Stimulated activated CD4-positive, alpha-beta T cell treated with anti-CD3 and anti-CD28 coated beads, Interleukin-15, amount 100 ng/mL, for 24 hours (primary cell): ENCODE data around the gene ABHD12.
A peak's percentile ranks its signal among the peaks of the same experiment; 100 is the strongest.
"Not testable (repeated sequence)": the region's sequence is repeated elsewhere in the genome, so short reads cannot be mapped to it uniquely, and the experiment has no call there.

ENCODE experiments used
- DNase-seq: peaks from one replicate; pipeline ENCODE4 v3.0.0-alpha.2; 2020

The ABHD12 gene

GRCh38 chr20:25274891-25275812 lies 115.5 kb downstream of the ABHD12 start:
- peak; percentile 0 for DNase-seq

DNA sequence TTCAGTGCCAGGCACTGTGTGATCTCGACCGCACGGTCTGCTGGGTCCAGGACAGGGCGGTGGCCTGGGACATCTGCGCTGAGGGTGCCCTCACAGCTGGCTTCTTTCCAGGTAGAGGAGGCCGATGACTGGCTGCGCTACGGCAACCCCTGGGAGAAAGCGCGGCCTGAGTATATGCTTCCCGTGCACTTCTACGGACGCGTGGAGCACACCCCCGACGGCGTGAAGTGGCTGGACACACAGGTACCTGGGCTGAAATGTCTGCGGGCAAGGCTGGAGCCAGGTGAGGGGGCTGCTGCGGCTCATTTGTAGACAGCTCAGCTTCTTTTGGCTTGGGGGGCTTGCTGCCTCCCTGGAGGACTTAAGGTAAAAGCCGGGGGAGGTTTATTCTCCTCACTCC lies 116.2 kb downstream of the ABHD12 start:
- DNase-seq, result peak; percentile 0

- peak; percentile 0 for DNase-seq
Observed at GRCh38 chr20:25273541-25274358, 116.9 kb downstream of the ABHD12 start.

DNA sequence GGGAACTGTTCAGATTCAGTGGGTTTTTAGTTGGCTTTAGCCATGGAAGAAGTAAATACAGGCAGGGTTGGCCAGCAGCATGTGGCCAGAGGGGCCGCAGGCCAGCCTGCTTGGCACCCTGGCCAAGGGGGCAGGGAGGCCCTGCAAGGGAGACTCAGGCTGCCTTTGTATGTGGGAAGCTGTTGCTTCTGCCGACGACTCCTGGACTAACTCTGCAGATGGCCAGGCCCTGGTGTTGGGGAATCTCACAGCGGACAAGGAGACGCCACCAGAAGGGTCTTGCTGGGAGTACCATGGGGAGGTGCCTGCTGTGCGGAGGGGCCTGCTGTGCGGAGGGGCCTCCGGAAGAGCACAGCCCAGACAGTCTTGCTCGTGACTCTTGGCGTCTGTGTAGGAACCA lies 117.6 kb downstream of the ABHD12 start:
- peak; percentile 0 for DNase-seq

- DNase-seq, result peak; percentile 0
Observed at GRCh38 chr20:25272223-25273000, 118.2 kb downstream of the ABHD12 start.

GRCh38 chr20:25271486-25272222 lies 119.0 kb downstream of the ABHD12 start:
- peak; percentile 1 for DNase-seq

GRCh38 chr20:25270829-25271251 lies 119.8 kb downstream of the ABHD12 start:
- peak; percentile 0 for DNase-seq

DNA sequence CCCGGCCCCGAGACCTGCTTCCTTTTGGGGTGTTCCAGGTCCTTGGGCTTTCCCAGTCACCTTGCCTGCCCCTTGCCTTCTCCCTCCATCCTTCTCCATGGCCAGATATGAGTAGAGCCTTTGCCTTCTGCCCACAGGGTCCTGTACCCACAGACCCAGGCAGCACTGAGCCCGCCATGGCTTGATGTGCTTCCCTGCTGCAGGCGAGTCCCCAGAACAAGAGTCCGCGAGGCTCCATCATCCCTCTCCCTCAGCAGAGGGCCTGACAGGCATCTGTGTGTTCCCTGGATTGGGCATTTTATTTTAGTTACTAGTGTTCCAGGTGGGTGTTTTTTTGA lies 120.8 kb downstream of the ABHD12 start:
- peak; percentile 0 for DNase-seq

DNA sequence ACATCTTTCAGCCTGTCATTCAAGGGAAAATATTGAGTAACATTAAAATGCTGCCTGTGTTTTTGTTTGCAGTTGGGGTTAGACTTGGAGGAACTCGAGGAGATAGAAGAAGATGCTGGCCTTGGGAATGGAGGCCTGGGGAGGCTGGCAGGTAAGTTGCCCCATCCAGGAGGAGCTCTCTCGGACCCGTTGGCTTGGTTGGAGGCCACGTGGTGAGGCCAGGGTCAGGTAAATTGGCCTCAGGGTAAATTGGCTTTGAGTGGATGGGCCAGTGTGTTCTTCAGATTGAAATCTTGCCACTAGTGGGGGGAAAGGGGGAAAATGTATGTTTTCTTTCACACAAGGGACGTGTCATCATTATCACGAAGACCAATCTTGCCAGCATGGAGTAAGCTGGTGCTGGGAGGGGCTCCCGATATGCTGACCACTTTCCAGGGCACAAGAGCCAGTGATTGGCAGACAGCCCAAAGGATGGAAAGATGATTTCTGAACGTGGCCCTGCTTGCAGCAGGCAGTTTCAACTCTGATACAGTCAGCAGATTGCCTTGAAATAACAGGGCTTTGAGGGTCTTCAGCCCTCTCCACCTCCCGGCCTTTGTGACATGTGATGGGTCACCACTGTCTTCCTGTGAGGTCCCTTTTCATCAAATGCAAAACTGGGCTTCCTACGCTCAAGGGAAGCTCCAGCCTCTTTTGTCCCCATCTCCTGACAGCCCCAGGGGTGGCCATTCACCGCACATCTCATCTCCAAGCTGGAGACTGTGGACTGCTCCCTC lies 121.4 kb downstream of the ABHD12 start:
- no peak for DNase-seq

DNA sequence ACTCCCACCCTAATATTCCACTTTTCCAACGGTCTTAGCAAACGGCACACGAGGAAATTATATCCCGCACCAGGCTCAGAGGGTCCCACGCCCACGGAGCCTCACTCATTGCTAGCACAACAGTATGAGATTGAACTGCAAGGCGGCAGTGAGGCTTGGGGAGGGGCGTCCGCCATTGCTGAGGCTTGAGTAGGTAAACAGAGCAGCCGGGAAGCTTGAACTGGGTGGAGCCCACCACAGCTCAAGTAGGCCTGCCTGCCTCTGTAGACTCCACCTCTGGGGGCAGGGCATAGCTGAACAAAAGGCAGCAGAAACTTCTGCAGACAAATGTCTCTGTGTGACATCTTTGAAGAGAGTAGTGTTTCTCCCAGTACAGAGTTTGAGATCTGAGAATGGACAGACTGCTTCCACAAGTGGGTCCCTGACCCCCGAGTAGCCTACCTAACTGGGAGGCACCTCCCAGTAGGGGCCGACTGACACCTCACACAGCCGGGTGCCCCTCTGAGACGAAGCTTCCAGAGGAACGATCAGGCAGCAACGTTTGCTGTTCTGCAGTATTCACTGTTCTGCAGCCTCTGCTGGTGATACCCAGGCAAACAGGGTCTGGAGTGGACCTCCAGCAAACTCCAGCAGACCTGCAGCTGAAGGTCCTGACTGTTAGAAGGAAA lies 129.7 kb downstream of the ABHD12 start:
- DNase-seq, result not testable (repeated sequence)

- no peak for DNase-seq
Observed at GRCh38 chr20:25259788-25260254, 130.8 kb downstream of the ABHD12 start.

- DNase-seq, result no peak
Observed at GRCh38 chr20:25259358-25259757, 131.3 kb downstream of the ABHD12 start.

GRCh38 chr20:25258828-25259227 lies 131.8 kb downstream of the ABHD12 start:
- no peak for DNase-seq

GRCh38 chr20:25258476-25258805 lies 132.2 kb downstream of the ABHD12 start:
- DNase-seq, result no peak

- no peak for DNase-seq
Observed at GRCh38 chr20:25257756-25258475, 132.7 kb downstream of the ABHD12 start.

DNA sequence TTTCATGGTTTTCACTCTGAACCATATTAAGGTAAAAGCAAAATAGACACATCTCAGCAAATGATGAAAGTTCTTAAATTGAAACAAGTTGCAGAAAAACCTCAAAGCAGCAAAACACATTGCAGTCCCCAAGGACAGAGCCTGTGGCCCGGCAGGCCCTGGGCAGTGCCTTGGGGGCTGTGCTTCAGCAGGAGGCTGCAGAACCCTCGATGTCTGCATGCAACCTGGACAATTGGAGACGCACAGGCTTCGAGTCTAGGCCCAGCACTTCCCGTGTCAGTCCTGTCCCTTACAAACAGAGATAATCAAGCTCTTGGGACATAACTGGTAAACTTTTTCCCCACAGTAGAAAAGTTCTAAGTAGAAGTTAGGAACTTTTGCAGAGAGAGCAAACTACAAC lies 133.5 kb downstream of the ABHD12 start:
- DNase-seq, result no peak

DNA sequence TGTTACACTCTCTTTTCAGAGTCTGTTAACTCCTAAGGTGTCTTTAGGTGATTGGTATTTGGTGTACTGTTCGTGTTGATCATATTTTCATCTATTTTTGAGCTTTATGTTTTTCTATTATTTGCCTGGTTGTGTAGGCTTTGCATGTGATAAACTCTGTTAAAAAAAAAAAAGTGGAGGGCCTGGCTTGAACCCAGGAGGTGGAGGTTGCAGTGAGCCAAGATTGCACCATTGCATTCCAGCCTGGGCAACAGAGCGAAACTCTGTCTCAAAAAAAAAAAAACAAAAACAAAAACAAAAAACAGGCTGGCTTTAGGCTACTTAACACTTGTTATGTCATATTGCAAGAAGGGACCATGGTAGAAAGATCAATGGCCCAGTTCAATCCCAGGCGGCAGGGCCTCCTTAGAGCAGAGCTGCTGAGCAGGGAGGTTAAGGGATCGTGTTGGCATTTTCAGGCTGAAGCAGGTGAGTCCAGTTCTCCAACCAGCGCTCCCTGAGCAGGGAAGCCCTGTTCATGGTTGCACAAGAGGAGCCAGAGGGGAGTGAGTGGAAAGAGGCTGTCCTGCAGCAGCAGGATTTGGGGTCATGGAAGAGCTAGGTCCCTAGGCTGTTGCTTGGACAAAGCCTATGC lies 134.3 kb downstream of the ABHD12 start:
- no peak for DNase-seq

- DNase-seq, result no peak
Observed at GRCh38 chr20:25254986-25255680, 135.5 kb downstream of the ABHD12 start.

DNA sequence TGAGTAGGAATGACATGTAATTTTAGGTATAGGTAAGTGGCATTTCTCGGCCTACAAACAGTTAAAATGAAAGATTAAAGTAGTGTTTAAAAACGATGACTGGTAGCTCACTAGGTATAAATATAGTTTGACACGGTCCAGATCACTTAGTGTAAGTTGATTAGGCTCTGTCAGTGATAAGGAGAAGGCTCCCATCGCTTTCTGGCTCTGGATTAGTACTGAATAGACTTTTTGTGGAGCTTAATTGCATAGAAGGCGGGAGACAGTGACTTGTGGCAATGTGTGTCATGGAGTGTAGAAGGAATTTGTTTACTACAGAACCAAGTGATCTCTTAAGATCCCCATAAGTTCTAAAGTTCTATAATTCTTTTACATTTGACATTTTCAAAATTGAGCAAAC lies 136.1 kb downstream of the ABHD12 start:
- no peak for DNase-seq
